Kidney glomerular epithelial cell (primary cell): ENCODE data around the gene MYL10.

ENCODE experiments used
- DNase-seq: peaks from one replicate; lab custom pipeline; 2025; lab: John Stamatoyannopoulos, UW

The MYL10 gene

GRCh38 chr7:101629171-101629570 lies at the start of gene MYL10:
Gene MYL10 (minus strand): TSS chr7:101629296. CDS start chr7:101629118, 178 bp downstream.
- no peak for DNase-seq

GRCh38 chr7:101678658-101679057 lies 49.6 kb upstream of the MYL10 start:
- no peak for DNase-seq

- DNase-seq = no peak
Observed at GRCh38 chr7:101677797-101678479, 48.8 kb upstream of the MYL10 start.

- no peak for DNase-seq
Observed at GRCh38 chr7:101677391-101677790, 48.3 kb upstream of the MYL10 start.

GRCh38 chr7:101676956-101677355 lies 47.9 kb upstream of the MYL10 start:
- no peak for DNase-seq

- no peak for DNase-seq
Observed at GRCh38 chr7:101676062-101676598, 47.0 kb upstream of the MYL10 start.

- no peak for DNase-seq
Observed at GRCh38 chr7:101674439-101674838, 45.3 kb upstream of the MYL10 start.

- no peak for DNase-seq
Observed at GRCh38 chr7:101673951-101674350, 44.9 kb upstream of the MYL10 start.

GRCh38 chr7:101673315-101673714 lies 44.2 kb upstream of the MYL10 start:
- DNase-seq = no peak

GRCh38 chr7:101671371-101672356 lies 42.6 kb upstream of the MYL10 start:
- DNase-seq = no peak

- DNase-seq = no peak
Observed at GRCh38 chr7:101669307-101669706, 40.2 kb upstream of the MYL10 start.

- no peak for DNase-seq
Observed at GRCh38 chr7:101668726-101669125, 39.6 kb upstream of the MYL10 start.

- DNase-seq = no peak
Observed at GRCh38 chr7:101667920-101668319, 38.8 kb upstream of the MYL10 start.

GRCh38 chr7:101667399-101667798 lies 38.3 kb upstream of the MYL10 start:
- no peak for DNase-seq

GRCh38 chr7:101666741-101667140 lies 37.6 kb upstream of the MYL10 start:
- no peak for DNase-seq

- DNase-seq = no peak
Observed at GRCh38 chr7:101666293-101666692, 37.2 kb upstream of the MYL10 start.

- no peak for DNase-seq
Observed at GRCh38 chr7:101664893-101665471, 35.9 kb upstream of the MYL10 start.

GRCh38 chr7:101664436-101664835 lies 35.3 kb upstream of the MYL10 start:
- no peak for DNase-seq

GRCh38 chr7:101663747-101664146 lies 34.7 kb upstream of the MYL10 start:
- no peak for DNase-seq

- no peak for DNase-seq
Observed at GRCh38 chr7:101662447-101662998, 33.4 kb upstream of the MYL10 start.

- DNase-seq = no peak
Observed at GRCh38 chr7:101659706-101660105, 30.6 kb upstream of the MYL10 start.

GRCh38 chr7:101657171-101657570 lies 28.1 kb upstream of the MYL10 start:
- no peak for DNase-seq
